ENCODE data around the gene CTSF.

Gene CTSF

DNA sequence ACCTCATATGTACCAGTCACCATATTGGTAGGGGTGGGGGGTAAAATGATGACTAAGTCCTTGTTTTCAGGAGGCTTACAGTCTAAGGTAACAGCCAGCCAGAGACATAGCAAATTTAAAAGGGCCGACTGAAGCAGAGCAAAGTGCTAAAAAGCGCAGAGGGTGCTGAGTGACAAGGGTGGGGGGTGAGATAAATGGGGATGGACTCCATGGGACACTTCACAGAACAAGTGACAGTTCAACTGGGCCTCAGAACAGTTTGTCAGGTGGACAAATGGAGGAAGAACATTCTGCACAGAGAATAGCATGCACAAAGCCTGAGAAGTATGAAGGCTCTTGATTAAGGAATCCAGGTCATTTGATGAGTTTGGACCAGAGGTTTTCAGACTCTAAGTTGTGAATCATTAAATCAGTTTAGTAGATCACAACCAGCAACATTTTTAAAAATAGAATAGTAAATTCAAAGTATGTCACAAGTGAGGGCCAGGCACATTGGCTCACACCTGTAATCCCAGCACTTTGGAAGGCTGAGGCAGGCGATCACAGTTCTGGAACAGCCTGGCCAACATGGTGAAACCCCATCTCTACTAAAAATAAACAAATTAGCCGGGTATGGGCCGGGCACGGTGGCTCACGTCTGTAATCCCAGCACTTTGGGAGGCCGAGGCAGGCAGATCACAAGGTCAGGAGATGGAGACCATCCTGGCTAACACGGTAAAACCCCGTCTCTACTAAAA, 43.9 kb downstream of the CTSF start:
- TF ChIP-seq POLR2AphosphoS5 (IDR thresholded peaks at IDR 0.05; ENCODE audit: low read depth) (no peak), SPI1 (IDR thresholded peaks at IDR 0.05; ENCODE audit: borderline replicate concordance, low read depth) (no peak), GABPA (IDR thresholded peaks at IDR 0.05; ENCODE audit: low read depth) (no peak)
- TF ChIP-seq, protein P1, sequence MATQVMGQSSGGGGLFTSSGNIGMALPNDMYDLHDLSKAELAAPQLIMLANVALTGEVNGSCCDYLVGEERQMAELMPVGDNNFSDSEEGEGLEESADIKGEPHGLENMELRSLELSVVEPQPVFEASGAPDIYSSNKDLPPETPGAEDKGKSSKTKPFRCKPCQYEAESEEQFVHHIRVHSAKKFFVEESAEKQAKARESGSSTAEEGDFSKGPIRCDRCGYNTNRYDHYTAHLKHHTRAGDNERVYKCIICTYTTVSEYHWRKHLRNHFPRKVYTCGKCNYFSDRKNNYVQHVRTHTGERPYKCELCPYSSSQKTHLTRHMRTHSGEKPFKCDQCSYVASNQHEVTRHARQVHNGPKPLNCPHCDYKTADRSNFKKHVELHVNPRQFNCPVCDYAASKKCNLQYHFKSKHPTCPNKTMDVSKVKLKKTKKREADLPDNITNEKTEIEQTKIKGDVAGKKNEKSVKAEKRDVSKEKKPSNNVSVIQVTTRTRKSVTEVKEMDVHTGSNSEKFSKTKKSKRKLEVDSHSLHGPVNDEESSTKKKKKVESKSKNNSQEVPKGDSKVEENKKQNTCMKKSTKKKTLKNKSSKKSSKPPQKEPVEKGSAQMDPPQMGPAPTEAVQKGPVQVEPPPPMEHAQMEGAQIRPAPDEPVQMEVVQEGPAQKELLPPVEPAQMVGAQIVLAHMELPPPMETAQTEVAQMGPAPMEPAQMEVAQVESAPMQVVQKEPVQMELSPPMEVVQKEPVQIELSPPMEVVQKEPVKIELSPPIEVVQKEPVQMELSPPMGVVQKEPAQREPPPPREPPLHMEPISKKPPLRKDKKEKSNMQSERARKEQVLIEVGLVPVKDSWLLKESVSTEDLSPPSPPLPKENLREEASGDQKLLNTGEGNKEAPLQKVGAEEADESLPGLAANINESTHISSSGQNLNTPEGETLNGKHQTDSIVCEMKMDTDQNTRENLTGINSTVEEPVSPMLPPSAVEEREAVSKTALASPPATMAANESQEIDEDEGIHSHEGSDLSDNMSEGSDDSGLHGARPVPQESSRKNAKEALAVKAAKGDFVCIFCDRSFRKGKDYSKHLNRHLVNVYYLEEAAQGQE (IDR thresholded peaks at IDR 0.05; ENCODE audit: insufficient replicate concordance, low read depth), result no peak
- TF ChIP-seq, protein P2, sequence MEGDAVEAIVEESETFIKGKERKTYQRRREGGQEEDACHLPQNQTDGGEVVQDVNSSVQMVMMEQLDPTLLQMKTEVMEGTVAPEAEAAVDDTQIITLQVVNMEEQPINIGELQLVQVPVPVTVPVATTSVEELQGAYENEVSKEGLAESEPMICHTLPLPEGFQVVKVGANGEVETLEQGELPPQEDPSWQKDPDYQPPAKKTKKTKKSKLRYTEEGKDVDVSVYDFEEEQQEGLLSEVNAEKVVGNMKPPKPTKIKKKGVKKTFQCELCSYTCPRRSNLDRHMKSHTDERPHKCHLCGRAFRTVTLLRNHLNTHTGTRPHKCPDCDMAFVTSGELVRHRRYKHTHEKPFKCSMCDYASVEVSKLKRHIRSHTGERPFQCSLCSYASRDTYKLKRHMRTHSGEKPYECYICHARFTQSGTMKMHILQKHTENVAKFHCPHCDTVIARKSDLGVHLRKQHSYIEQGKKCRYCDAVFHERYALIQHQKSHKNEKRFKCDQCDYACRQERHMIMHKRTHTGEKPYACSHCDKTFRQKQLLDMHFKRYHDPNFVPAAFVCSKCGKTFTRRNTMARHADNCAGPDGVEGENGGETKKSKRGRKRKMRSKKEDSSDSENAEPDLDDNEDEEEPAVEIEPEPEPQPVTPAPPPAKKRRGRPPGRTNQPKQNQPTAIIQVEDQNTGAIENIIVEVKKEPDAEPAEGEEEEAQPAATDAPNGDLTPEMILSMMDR (IDR thresholded peaks at IDR 0.05; ENCODE audit: insufficient read depth, low read length), result no peak
- Histone ChIP-seq H3K27ac (replicated peaks) (no peak overlapping the region), H3K4me3 (replicated peaks; ENCODE audit: insufficient read depth, low read length) (no peak overlapping the region), H3K27me3 (ENCODE audit: insufficient read depth, poor library complexity, severe bottlenecking) (no peaks in the 10 kb centered on the region)
- DNase-seq (ENCODE audit: low read depth in 1 of 2, low spot score in 1 of 2), result no peak

DNA sequence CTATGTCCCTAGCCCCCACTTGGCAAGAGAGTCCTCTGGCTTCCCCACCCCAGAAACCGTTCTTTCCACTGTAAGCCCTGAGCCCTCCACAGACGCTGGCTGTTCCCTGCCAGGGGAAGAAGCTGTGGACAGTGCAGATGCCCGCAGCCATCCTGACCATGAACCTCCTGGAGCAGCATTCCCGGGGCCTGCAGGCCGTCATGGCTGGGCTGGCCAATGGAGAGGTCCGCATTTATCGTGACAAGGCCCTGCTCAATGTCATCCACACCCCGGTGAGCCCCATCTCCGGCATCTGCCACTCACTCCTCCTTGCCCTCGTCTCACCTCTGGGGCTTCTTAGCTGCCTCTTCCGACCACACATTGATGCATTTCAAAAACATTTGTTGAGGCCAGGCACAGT, 44.8 kb downstream of the CTSF start:
- no peaks in the 10 kb centered on the region for H3K27me3 ChIP-seq (ENCODE audit: insufficient read depth, poor library complexity, severe bottlenecking)
- TF ChIP-seq POLR2AphosphoS5 (IDR thresholded peaks at IDR 0.05; ENCODE audit: low read depth), result no peak
- TF ChIP-seq, protein P1 (IDR thresholded peaks at IDR 0.05; ENCODE audit: insufficient replicate concordance, low read depth), result no peak
- TF ChIP-seq GABPA (IDR thresholded peaks at IDR 0.05; ENCODE audit: low read depth), result no peak
- TF ChIP-seq, protein P2 (IDR thresholded peaks at IDR 0.05; ENCODE audit: insufficient read depth, low read length), result no peak
- TF ChIP-seq SPI1 (IDR thresholded peaks at IDR 0.05; ENCODE audit: borderline replicate concordance, low read depth), result no peak

More for the DNA sequence above, 44.8 kb downstream of the CTSF start:
- no peak for DNase-seq (ENCODE audit: low read depth in 1 of 2, low spot score in 1 of 2)
- no peak overlapping the region for H3K4me3 ChIP-seq (replicated peaks; ENCODE audit: insufficient read depth, low read length)
- no peak overlapping the region for H3K27ac ChIP-seq (replicated peaks)

All from HL-60 (cell line).